GM18498 (cell line): ENCODE results near the gene HLA-G.
"Not testable (repeated sequence)": the region's sequence is repeated elsewhere in the genome, so short reads cannot be mapped to it uniquely, and the experiment has no call there.

Source experiments
- ATAC-seq: cut with Tn5 transposase; IDR thresholded peaks from one replicate; pipeline ENCODE4 v1.9.1; 2021; ENCODE audit warnings: mild to moderate bottlenecking, moderate library complexity; ENCODE audit not compliant: unreplicated experiment

The HLA-G gene

DNA sequence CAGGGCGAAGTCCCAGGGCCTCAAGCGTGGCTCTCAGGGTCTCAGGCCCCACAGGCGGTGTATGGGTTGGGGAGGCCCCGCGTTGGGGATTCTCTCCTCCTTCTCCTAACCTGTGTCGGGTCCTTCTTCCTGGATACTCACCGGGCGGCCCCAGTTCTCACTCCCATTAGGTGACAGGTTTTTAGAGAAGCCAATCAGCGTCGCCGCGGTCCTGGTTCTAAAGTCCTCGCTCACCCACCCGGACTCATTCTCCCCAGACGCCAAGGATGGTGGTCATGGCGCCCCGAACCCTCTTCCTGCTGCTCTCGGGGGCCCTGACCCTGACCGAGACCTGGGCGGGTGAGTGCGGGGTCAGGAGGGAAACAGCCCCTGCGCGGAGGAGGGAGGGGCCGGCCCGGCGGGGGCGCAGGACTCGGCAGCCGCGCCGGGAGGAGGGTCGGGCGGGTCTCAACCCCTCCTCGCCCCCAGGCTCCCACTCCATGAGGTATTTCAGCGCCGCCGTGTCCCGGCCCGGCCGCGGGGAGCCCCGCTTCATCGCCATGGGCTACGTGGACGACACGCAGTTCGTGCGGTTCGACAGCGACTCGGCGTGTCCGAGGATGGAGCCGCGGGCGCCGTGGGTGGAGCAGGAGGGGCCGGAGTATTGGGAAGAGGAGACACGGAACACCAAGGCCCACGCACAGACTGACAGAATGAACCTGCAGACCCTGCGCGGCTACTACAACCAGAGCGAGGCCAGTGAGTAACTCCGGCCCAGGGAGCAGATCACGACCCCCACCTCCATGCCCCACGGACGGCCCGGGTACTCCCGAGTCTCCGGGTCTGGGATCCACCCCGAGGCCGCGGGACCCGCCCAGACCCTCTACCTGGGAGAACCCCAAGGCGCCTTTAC lies at the start of gene HLA-G:
TSS of gene HLA-G (plus strand) at position 247 of the 892 bp plus-strand sequence. CDS start at position 267, 20 bp downstream.
- ATAC-seq = no peak

DNA sequence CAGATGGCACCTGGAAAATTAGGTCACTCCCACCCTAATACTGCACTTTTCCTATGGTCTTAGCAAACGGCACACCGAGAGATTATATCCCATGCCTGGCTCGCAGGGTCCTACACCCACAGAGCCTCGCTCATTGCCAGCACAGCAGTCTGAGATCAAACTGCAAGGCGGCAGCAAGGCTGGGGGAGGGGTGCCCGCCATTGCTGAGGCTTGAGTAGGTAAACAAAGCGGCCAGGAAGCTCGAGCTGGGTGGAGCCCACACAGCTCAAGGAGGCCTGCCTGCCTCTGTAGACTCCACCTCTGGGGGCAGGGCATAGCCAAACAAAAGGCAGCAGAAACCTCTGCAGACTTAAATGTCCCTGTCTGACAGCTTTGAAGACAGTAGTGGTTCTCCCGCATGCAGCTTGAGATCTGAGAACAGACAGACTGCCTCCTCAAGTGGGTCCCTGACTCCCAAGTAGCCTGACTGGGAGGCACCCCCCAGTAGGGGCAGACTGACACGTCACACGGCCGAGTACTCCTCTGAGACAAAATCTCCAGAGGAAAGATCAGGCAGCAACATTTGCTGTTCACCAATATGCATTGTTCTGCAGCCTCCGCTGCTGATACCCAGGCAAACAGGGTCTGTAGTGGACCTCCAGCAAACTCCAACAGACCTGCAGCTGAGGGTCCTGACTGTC lies 47.5 kb upstream of the HLA-G start:
- ATAC-seq = not testable (repeated sequence)

DNA sequence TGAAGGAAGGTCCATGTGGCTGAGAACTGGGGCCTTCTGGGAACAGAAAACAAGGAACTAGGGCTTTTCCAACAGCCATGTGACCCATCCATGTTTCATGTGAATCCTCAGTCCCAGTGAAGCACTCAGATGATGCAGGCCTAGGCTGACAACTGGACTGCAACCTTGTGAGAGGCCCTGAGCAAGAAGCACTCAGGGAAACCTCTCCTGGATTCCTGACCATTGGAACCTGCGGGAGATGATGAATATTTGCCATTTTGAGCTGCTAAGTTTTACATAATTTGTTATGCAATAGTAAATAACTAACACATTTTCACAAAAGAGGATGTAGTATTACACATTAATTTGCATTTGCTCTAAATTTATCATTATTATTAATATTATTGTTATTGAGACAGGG lies 38.4 kb upstream of the HLA-G start:
- no peak for ATAC-seq

DNA sequence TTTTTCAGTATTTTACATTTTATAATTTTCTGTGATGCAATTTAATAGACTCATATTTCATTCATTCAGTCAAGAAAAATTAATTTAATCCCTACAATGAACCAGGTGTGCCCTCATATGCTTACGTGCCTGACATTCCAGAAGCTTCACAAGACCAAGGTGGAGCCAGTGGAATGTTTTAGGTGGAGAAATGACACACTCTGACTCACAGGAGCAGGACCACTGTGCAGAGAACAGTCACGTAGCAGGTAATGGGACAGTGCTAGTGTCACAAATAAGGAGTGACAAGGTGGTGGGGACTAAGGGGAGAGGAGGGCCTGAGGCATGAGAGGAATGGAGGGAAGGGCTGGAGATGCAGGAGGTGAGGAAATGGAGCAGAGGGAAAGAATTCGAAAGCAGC lies 37.0 kb upstream of the HLA-G start:
- no peak for ATAC-seq

DNA sequence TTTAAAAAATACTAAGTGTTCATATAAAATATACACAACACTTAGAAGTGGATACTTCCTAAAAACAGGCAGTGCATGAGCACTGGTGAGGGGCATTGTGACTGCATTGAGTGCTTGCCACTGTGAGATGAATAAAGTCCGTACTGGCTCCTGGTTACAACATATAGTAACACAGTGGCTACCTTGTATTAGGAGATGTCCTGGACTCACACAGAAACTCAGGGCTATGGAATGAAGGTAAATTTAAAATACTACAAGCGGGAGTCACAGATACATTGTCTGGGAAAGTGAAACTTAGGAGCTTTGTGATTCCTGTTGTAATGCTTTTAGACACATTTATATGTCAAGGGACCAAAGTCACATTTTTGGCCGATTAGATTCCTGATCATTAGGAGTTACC lies 36.5 kb upstream of the HLA-G start:
- ATAC-seq = no peak

DNA sequence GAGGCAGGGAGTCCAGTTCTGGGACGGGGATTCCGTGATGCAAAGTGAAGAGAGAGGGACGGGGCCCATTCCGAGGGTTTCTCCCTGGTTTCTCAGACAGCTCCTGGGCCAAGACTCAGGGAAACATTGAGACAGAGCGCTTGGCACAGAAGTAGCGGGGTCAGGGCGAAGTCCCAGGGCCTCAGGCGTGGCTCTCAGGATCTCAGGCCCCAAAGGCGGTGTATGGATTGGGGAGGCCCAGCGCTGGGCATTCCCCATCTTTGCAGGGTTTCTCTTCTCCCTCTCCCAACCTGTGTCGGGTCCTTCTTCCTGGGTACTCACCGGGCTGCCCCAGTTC lies 35.9 kb upstream of the HLA-G start:
- no peak for ATAC-seq

DNA sequence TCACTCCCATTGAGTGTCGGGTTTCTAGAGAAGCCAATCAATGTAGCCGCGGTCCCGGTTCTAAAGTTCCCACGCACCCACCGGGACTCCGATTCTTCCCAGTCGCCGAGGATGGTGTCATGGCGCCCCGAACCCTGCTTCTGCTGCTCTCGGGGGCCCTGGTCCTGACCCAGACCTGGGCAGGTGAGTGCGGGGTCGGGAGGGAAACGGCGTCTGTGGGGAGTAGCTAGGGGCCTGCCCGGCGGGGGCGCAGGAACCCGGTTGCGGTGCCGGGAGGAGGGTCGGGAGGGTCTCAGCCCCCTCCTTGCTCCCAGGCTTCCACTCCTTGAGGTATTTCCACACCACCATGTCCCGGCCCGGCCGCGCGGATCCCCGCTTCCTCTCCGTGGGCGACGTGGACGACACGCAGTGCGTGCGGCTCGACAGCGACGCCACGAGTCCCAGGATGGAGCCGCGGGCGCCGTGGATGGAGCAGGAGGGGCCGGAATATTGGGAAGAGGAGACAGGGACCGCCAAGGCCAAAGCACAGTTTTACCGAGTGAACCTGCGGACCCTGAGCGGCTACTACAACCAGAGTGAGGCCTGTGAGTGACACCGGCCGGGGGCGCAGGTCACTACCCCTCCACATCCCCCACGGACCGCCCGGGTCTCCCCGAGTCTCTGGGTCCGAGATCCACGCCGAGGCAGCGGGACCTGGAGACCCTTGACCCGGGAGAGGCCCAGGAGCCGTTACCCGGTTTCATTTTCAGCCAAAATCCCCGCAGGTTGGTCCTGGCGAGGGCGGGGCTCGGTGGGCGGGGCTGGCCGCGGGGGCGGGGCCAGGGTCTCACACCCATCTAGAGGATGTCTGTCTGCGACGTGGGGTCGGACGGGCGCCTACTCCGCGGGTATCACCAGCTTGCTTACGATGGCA lies 35.2 kb upstream of the HLA-G start:
- ATAC-seq = peak; percentile 47

DNA sequence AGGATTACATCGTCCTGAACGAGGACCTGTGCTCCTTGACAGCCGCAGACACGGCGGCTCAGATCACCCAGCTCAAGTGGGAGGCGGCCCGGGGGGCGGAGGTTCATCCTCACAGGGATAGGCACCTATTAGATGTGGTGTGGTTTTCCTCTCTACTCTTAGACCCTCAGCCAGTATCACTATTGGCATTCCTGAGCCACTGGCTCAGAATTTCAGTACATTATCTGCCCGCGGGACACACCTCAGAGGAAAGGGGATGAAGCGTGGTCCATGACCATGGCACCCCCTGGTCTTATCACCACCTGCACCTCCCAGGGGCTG lies 34.6 kb upstream of the HLA-G start:
- peak; percentile 10 for ATAC-seq

DNA sequence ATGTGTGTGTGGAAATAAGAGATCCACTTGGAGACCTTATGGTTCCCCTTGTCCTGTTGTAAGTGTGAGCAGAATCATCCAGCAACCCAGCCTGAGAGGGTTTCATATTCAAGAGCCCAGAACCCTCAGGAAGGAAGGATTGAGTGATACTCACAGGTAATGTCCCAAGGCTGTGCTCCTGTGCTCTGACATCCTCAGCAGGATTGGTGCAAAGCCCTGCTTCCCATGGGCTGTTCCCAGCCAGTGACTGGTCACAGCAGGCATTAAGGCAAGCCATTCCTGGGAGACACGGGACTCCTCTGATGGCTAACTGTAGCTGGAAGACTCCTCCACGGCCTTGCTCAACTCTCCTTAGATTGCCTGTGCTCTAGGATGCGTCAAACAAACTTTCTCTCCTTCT lies 33.8 kb upstream of the HLA-G start:
- ATAC-seq = no peak

DNA sequence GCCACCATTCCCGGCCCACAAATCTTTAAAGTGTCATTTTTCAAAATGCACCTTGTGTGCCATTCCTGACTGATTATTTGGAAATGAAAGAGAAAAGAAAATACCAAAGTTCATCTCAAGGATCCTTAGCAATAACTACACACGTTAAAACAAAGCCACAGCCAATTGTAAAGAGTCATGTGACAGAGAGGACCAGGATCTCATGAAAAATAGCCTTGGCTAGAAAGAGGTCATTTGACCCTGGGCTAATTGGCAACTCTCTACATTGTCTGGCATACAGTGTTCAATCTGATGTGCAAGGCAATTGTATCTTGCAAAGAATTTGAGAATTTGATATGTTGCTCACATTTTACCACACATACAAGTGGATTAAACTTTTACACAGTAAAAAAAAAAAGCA lies 31.6 kb upstream of the HLA-G start:
- ATAC-seq = no peak

DNA sequence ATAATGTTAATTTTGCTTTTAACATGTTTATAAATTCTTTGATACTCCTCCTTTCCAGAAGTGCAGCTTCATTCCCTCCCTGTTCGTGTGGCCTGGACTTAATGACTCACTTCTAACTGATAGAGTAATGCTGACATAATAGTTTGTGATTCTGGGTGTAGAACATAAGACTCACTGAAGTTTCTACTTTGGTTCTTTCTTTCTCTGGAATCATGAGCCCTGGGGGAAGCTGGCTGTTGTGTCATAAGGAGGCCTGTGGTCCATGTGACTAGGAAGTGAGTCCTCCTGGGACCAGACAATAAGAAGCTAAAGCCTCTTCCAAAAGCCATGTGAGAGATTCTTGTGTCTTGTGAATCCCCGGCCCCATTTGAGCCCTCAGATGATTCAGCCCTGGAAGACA lies 30.5 kb upstream of the HLA-G start:
- ATAC-seq = no peak

DNA sequence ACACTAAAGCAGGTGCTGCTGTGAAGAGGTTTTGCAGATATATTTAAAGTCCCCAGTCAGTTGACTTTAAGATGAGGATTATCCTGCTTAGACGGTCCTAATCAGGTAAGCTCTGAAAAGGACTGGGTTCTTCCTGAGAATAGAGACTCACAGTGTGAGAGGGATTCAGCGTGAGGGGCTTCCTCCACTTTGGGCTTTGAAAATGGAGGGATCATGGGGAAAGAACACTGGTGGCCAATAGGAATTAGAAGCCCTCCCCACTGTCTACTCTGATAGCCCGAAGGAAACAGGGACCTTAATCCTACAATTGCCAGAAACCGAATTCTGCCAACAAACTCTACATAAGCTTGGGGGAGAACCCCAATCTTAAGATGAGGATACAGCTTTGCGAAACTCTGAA lies 29.7 kb upstream of the HLA-G start:
- ATAC-seq = no peak

DNA sequence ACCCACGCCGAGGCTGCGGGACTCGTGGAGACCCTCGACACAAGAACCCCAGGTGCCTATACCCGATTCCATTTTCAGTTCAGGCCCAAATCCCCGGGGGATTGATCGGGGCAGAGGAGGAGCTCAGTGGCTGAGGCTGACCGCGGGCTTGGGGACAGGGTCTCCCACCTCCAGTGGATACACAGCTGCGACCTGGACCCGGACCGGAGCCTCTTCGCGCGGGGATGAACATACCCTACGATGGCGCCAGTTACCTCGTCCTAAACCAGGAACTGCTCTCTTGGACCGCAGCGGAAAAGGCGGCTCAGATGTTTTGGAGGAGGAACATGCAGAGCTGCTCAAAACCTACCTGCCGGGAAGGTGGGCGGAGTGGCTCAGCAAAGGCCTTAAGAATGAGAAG lies 27.4 kb upstream of the HLA-G start:
- ATAC-seq = no peak

DNA sequence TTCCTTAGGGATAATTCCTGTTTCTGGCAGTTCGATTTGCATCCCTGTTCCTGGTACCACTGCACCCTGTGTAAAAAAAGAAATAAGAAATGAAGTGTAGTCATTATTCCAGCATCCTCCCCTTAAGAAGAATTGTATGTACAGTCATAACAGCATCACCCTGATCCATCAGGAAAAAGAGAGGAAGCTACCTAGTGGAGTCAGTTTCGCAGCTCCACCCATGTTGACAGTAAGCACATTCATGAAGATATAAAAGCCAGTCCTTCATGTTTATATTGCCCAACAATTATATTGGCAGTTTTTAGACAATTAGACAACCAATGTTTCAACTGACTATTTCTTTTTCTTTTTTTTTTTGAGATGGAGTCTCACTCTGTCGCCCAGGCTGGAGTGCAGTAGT lies 21.2 kb upstream of the HLA-G start:
- ATAC-seq = no peak

DNA sequence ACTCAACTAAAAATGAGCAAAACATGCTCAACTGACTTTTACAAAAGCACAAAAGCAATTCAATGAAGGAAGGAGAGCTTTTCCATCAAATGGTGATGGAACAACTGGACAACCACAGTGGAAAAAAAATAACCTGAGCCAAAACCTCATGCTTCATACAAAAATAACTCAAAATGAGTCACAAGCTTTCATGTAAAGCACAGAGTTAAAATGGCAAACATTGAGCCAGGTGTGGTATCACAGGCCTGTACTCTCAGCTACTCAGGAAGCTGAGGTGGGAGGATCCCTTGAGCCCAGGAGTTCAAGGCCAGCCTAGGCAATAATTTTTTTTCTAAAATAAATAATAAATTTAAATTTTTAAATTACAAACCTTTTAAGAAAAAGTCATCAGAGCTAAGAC lies 18.4 kb upstream of the HLA-G start:
- no peak for ATAC-seq

DNA sequence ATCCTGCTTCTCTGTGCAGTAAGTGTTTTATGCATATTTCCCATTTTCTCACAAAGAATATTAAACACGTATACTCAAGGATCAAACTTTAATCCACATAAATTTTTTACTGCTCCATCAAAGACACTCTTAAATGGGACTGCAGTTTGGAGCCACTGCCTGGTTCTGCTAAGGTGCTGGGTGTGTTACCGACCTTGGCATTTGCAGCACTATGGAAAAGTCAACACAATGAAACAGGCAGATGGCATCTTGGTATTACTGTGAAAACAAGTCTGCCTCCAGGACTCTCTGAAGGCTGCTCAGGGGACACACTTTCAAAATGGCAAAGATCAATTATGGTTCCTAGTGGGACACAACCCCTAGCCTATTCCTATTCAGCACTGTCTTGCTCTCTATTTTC lies 17.3 kb upstream of the HLA-G start:
- no peak for ATAC-seq

DNA sequence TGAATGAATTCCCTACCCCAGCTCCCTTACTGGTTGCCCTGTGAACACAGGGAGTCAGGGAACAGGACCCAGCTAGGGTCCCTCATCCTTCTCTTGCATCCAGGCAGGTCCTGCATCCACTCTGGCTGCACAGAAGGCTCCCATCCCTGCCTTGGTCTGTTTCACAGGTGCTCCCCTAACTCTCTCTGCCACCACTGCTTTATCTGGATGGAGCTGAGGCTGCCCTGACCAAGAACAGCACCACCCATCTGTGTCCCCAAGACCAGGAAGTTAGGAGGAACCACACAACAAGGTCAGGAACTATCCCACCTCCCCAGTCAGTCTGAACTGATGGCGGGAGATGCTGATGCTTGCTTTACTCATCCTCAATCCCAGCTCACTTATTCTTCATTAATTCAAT lies 16.2 kb upstream of the HLA-G start:
- no peak for ATAC-seq

DNA sequence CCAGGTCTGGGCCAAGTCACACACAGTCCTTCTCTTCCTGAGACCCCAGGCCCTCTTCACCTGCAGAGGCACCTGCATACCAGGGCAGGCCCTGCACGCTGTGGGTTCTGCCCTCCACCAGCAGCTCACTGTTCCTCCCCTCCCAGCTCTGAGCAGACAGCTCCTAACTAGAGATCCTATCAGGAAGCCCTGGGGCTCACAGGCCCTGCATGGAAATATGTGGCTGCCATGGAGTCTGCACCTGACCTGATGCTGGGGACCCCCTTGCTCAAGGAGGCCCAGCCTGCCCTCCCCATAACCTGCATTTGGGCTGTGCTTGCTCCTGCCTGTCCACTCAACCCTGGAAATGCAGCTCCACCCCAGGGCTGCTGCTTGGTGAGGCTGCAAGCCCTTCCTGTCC lies 14.6 kb upstream of the HLA-G start:
- ATAC-seq = no peak

DNA sequence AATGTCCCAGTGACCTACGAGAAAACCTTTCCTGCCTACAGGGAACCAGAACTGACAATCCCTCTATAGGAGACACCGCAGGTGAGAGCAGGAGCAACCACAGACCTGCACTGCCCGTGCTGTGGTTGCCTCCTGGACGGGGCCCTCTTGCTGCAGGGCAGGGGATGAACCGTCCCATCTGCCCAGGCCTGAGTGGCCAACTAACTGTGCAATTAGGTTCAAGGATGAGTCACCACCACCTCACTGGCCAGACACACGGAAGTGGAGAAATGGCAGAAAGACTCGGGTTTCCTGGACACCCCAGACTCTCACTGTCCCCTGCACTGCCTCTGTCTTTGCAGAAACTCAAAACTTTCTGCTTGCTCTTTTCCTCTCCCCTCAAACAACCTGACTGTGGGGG lies 13.8 kb upstream of the HLA-G start:
- ATAC-seq = no peak

DNA sequence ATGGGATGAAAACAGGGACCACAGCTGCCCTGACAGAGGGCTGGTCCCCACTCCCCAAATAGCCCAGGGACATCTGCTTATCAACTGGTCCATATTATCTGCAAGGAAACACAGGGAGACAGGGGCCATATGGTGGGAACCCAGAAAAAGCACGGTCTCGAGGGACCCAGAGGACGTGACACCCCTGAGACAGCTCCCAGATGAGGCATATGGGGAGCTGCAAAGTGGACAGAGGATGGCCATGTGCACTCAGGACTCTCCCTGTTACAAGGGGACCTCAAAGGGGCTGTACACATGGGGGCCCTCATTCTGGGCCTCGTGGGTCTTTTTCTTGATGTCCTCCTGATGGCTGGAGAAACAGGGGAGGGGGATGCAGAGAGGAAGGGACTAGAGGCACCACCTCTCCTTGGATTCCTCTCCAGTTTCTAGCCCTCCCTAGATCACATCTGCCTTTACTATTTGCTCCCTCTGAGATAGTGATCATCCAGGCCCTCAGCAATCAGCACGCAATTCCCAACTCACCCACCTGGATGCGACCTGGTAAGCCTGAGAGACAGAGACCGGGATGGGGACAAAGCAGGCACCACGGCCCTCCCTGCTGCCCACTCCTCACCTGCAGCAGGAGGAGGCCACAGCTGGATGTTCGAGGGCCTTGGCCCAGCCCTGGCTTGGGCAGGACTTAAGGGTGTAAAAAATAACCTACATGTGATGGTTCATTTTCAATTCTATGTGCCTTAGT lies 13.1 kb upstream of the HLA-G start:
- ATAC-seq = no peak
